ENCODE results near the gene SPRR2E.
A peak's percentile ranks its signal among the peaks of the same experiment; 100 is the strongest.
"Not testable (repeated sequence)": the region's sequence is repeated elsewhere in the genome, so short reads cannot be mapped to it uniquely, and the experiment has no call there.

Gene SPRR2E

DNA sequence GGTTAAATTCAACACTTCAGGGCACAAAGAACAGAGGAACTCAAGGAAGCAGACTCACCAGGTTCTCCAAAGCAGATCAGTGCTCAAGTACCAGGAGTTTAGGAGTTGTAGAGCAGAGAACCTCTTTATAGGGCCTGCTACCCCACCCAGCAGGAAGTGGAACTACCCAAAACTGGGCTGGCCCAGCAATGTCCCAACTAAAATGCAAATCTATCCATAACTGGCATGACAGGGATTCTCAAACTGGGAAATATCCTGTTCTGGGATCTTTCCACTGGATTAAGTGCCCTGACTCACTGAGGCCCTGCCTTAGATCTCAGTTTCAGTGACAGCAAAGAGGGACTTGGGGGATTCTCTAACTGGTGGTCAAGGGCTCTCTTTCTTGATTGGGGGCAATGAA is at the start of gene SPRR2E:
SPRR2E (minus strand) TSS at position 101 of the 400 bp plus-strand sequence. CDS start 775 bp downstream, outside the sequence.
- H3K4me1 ChIP-seq (ENCODE audit: insufficient read depth, low read length), result no peaks in the 10 kb centered on the region
- no peaks in the 10 kb centered on the region for H3K27me3 ChIP-seq (ENCODE audit: insufficient read depth, low read length)
- no peaks in the 10 kb centered on the region for H3K36me3 ChIP-seq (ENCODE audit: insufficient read depth, low read depth, low read length)
- H3K4me3 ChIP-seq (ENCODE audit: low read length), result no peak within 1 kb of the TSS
- no peaks in the 10 kb centered on the region for H3K9me3 ChIP-seq (ENCODE audit: insufficient read depth, low read depth, low read length)
- no peak within 1 kb of the TSS for H3K27ac ChIP-seq (ENCODE audit: low read length)
- no peak within 1 kb of the TSS for H3K9ac ChIP-seq (ENCODE audit: low read depth, low read length)

DNA sequence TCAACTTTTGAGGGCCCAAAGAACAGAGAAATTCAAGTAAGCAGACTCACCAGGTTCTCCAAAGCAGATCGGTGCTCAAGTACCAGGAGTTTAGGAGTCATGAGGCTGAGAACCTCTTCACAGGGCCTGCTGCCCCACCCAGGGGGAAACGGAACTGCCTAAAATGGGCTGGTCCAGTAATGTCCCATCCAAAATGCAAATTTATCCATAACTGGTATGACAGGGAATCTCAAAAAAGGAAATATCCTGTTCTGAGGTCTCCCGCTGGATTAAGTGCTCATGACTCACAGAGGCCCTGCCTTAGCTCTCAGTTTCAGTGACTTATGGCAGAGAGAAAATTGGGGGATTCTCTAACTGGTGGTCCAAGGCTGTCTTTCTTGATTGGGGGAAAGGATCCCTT is 47.1 kb upstream of the SPRR2E start:
- Histone ChIP-seq H3K9me3 (ENCODE audit: insufficient read depth, low read depth, low read length) (no peaks in the 10 kb centered on the region), H3K4me1 (ENCODE audit: insufficient read depth, low read length) (peaks cover 2% of the 10 kb centered on the region; the same call in 1 of the 2 replicates), H3K9ac (ENCODE audit: low read depth, low read length) (no peak overlapping the region), H3K4me3 (ENCODE audit: low read length) (no peak overlapping the region), H3K27ac (ENCODE audit: low read length) (no peak overlapping the region), H3K36me3 (ENCODE audit: insufficient read depth, low read depth, low read length) (no peaks in the 10 kb centered on the region), H3K27me3 (ENCODE audit: insufficient read depth, low read length) (no peaks in the 10 kb centered on the region)

DNA sequence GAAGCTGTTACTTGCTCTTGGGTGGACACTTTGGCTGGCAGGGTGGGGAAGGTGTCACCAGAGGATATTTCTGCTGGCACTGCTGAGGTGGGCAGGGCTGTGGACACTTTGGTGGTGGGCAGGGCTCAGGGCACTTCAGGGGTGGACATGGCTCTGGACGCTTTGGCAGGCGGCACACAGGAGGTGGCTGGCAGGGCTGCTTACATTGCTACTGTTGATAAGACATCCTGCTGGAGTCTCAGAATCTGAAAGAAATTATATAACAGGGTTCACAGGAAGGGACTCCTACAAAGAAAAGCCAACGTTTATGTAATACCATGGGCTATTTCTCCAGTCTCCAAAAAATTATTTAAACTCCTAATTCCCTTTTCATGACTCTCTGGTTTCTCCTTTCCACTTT is 46.2 kb upstream of the SPRR2E start:
- Histone ChIP-seq H3K36me3 (ENCODE audit: insufficient read depth, low read depth, low read length) (no peaks in the 10 kb centered on the region), H3K9me3 (ENCODE audit: insufficient read depth, low read depth, low read length) (no peaks in the 10 kb centered on the region), H3K4me3 (ENCODE audit: low read length) (no peak overlapping the region), H3K27ac (ENCODE audit: low read length) (no peak overlapping the region), H3K9ac (ENCODE audit: low read depth, low read length) (no peak overlapping the region), H3K27me3 (ENCODE audit: insufficient read depth, low read length) (no peaks in the 10 kb centered on the region), H3K4me1 (ENCODE audit: insufficient read depth, low read length) (peaks cover 10% of the 10 kb centered on the region; the same call in 1 of the 2 replicates)

DNA sequence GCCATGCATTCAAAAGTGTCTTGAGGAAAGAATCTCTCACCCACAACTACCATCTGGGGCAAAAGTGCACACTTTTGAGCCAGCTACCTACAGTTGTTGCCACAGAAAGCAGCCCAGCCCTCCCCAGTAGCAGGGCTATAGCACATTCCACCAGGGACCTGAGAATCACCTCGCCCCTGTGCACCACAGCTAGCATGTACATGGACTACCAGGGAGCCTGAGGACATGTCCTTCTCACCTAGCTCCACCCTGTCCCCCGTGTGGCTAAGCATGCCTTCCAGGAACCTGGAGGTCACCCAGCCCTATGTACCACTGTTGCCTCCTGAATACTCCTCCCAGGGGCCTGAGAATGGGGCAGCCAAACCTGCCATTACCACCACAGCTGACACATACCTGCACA is 39.4 kb upstream of the SPRR2E start:
- H3K36me3 ChIP-seq (ENCODE audit: insufficient read depth, low read depth, low read length), result no peaks in the 10 kb centered on the region
- no peaks in the 10 kb centered on the region for H3K27me3 ChIP-seq (ENCODE audit: insufficient read depth, low read length)
- H3K27ac ChIP-seq (ENCODE audit: low read length), result no peak overlapping the region
- H3K4me3 ChIP-seq (ENCODE audit: low read length), result no peak overlapping the region
- no peak overlapping the region for H3K9ac ChIP-seq (ENCODE audit: low read depth, low read length)
- H3K4me1 ChIP-seq (ENCODE audit: insufficient read depth, low read length), result peaks cover 16% of the 10 kb centered on the region; the same call in 1 of the 2 replicates
- no peaks in the 10 kb centered on the region for H3K9me3 ChIP-seq (ENCODE audit: insufficient read depth, low read depth, low read length)

DNA sequence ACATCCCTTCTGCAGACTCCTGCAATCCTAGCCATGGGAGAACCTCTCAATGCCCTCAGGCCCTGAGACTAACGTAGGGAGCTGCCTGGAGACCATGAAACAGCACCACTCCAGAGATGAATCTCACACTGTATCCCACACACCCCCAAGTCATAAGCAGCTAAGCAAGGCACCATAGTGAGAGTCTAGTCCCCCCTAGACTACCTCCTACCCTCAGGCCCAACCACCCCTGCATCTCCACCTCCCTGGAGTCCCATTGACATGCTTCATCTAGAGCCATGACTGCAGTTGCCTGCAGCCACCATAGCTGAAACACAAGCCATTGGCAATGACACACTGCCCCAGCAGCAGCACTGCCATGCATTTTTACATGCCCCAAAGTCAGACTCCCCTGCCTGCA is 38.9 kb upstream of the SPRR2E start:
- no peak overlapping the region for H3K27ac ChIP-seq (ENCODE audit: low read length)
- no peak overlapping the region for H3K9ac ChIP-seq (ENCODE audit: low read depth, low read length)
- no peaks in the 10 kb centered on the region for H3K27me3 ChIP-seq (ENCODE audit: insufficient read depth, low read length)
- H3K4me1 ChIP-seq (ENCODE audit: insufficient read depth, low read length), result peaks cover 16% of the 10 kb centered on the region; the same call in 1 of the 2 replicates
- no peak overlapping the region for H3K4me3 ChIP-seq (ENCODE audit: low read length)
- H3K9me3 ChIP-seq (ENCODE audit: insufficient read depth, low read depth, low read length), result no peaks in the 10 kb centered on the region
- H3K36me3 ChIP-seq (ENCODE audit: insufficient read depth, low read depth, low read length), result no peaks in the 10 kb centered on the region

DNA sequence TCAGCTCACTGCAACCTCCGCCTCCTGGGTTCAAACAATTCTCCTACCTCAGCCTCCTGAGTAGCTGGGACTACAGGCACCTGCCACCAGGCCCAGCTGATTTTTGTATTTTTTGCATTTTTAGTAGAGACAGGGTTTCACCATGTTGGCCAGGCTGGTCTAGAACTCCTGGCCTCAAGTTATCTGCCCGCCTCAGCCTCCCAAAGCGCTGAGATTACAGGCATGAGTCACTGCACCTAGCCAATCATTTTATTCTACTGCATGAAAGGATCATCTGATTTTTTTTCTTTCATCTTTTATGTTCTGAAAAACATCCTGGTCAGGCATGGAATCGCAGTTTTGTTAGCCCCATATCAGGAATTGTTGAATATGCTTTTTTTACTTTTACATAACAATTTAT is 34.4 kb upstream of the SPRR2E start:
- not testable (repeated sequence) for H3K27ac ChIP-seq (ENCODE audit: low read length); H3K27me3 ChIP-seq (ENCODE audit: insufficient read depth, low read length); H3K9ac ChIP-seq (ENCODE audit: low read depth, low read length); H3K4me3 ChIP-seq (ENCODE audit: low read length); H3K36me3 ChIP-seq (ENCODE audit: insufficient read depth, low read depth, low read length)
- Histone ChIP-seq H3K9me3 (ENCODE audit: insufficient read depth, low read depth, low read length) (peaks cover 21% of the 10 kb centered on the region), H3K4me1 (ENCODE audit: insufficient read depth, low read length) (peaks cover 12% of the 10 kb centered on the region; the same call in 1 of the 2 replicates)

DNA sequence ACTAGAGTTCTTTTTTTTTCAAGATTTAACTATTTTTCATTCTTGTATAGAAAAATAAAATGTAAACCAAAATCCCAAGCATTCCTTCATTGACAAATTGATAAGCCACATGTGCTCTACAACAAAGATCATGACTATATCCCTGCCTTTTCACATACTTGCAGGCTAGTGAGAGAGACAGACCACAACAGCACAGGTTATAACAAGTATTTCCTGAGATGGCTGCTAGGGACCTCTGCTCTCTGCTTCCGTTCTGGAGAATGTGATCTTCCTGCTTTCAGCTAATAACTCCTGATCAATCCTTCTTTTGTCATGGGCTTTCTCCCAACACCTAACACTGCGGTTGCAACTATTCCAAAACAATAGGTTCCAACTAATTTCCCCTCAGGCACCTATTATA is 33.0 kb upstream of the SPRR2E start:
- Histone ChIP-seq H3K9me3 (ENCODE audit: insufficient read depth, low read depth, low read length) (peaks cover 21% of the 10 kb centered on the region), H3K36me3 (ENCODE audit: insufficient read depth, low read depth, low read length) (peaks cover 3% of the 10 kb centered on the region; the same call in 1 of the 2 replicates), H3K9ac (ENCODE audit: low read depth, low read length) (no peak overlapping the region), H3K27me3 (ENCODE audit: insufficient read depth, low read length) (no peaks in the 10 kb centered on the region), H3K4me3 (ENCODE audit: low read length) (no peak overlapping the region), H3K27ac (ENCODE audit: low read length) (no peak overlapping the region), H3K4me1 (ENCODE audit: insufficient read depth, low read length) (peaks cover 17% of the 10 kb centered on the region; the same call in 1 of the 2 replicates)

DNA sequence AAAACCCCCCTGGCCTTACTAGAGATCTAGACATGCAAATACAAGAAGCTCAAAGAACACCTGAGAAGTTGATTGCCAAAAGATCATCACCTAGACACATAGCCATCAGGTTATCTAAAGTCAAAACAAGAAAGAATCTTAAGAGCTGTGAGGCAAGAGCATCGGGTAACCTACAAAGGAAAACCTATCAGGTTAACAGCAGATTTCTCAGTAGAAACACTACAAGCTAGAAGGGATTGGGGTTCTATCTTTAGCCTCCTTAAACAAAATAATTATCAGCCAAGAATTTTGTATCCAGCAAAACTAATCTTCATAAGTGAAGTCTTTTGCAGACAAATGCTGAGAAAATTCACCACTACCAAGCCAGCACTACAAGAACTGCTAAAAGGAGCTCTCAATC is 31.2 kb upstream of the SPRR2E start:
- Histone ChIP-seq H3K9me3 (ENCODE audit: insufficient read depth, low read depth, low read length) (peaks cover 21% of the 10 kb centered on the region), H3K27ac (ENCODE audit: low read length) (no peak overlapping the region), H3K4me1 (ENCODE audit: insufficient read depth, low read length) (peaks cover 14% of the 10 kb centered on the region; the same call in 1 of the 2 replicates), H3K4me3 (ENCODE audit: low read length) (no peak overlapping the region), H3K36me3 (ENCODE audit: insufficient read depth, low read depth, low read length) (peaks cover 3% of the 10 kb centered on the region; the same call in 1 of the 2 replicates), H3K27me3 (ENCODE audit: insufficient read depth, low read length) (no peaks in the 10 kb centered on the region), H3K9ac (ENCODE audit: low read depth, low read length) (no peak overlapping the region)

DNA sequence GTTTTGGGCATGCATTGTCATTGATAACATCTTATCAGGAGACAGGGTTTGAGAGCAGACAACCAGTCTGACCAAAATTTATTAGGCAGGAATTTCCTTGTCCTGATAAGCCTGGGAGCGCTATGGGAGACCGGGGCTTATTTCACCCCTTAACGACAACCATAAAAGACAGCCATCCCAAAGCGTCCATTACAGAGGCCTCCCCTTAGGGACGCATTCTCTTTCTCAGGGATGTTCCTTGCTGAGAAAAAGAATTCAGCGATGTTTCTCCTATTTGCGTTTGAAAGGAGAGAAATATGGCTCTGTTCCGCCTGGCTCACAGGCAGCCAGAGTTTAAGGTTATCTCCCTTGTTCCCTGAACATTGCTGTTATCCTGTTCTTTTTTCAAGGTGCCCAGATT is 29.5 kb upstream of the SPRR2E start:
- H3K36me3 ChIP-seq (ENCODE audit: insufficient read depth, low read depth, low read length); H3K27ac ChIP-seq (ENCODE audit: low read length); H3K27me3 ChIP-seq (ENCODE audit: insufficient read depth, low read length): not testable (repeated sequence)
- Histone ChIP-seq H3K4me3 (ENCODE audit: low read length) (peak overlapping the region; percentile 37; the same call in 1 of the 2 replicates), H3K4me1 (ENCODE audit: insufficient read depth, low read length) (peaks cover 14% of the 10 kb centered on the region; the same call in 1 of the 2 replicates), H3K9ac (ENCODE audit: low read depth, low read length) (0 out of 2 replicates have a peak overlapping the region, but pooled peaks have one; percentile 71), H3K9me3 (ENCODE audit: insufficient read depth, low read depth, low read length) (peaks cover 21% of the 10 kb centered on the region)

DNA sequence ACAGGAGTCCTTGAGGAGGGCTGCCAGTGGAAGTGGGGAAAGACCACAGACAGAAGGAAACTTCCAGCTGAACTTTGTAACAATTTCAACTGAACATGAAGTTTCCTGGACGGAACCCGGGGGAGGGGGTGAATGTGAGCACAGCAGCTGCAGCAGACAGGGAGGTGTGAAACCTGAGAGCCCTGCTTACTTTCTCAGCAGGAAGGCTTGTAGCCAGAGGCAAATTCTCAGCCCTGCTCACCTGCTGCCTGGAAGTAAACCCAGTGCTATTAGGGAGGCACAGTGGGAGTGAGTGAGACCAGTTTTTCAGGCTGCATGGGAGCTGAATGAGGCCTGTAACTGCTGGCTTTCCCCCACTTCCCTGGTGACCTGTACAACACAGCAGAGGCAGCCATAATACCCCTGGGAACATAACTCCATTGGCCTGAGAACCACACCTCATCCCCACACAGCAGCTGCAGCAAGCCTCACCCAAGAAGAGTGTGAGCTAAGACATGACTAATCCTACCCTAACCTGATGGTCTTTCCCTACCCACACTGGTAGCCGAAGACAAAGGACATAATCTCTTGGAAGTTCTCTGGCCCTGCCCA is 28.6 kb upstream of the SPRR2E start:
- peak overlapping the region; percentile 56; the same call in 1 of the 2 replicates for H3K4me3 ChIP-seq (ENCODE audit: low read length)
- H3K36me3 ChIP-seq (ENCODE audit: insufficient read depth, low read depth, low read length), result peaks cover 3% of the 10 kb centered on the region; the same call in 1 of the 2 replicates
- H3K9ac ChIP-seq (ENCODE audit: low read depth, low read length), result peak overlapping the region; percentile 71; the same call in 1 of the 2 replicates
- peak overlapping the region; percentile 57 for H3K27ac ChIP-seq (ENCODE audit: low read length)
- peaks cover 14% of the 10 kb centered on the region; the same call in 1 of the 2 replicates for H3K4me1 ChIP-seq (ENCODE audit: insufficient read depth, low read length)
- H3K27me3 ChIP-seq (ENCODE audit: insufficient read depth, low read length), result no peaks in the 10 kb centered on the region
- H3K9me3 ChIP-seq (ENCODE audit: insufficient read depth, low read depth, low read length), result peaks cover 21% of the 10 kb centered on the region

DNA sequence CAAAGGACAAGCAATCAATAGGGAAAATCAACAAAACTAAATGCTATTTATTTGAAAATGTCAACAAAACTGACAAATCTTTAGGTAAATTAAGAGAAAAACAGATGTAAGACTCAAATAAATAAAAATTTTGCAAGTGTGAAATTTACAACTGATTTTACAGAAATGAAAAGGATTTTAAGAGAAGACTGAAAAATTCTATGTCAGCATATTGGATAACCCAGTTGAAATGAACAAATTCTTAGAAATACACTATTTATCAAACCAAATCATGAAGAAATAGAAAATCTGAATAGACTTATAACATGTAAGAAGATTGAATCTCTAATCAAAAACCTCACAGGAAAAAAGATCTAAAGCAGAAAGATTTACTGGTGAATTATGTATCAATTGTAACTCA is 26.6 kb upstream of the SPRR2E start:
- peaks cover 16% of the 10 kb centered on the region for H3K9me3 ChIP-seq (ENCODE audit: insufficient read depth, low read depth, low read length)
- no peak overlapping the region for H3K4me3 ChIP-seq (ENCODE audit: low read length)
- H3K27ac ChIP-seq (ENCODE audit: low read length), result no peak overlapping the region
- H3K4me1 ChIP-seq (ENCODE audit: insufficient read depth, low read length), result peaks cover 9% of the 10 kb centered on the region; the same call in 1 of the 2 replicates
- H3K9ac ChIP-seq (ENCODE audit: low read depth, low read length), result no peak overlapping the region
- H3K36me3 ChIP-seq (ENCODE audit: insufficient read depth, low read depth, low read length), result no peaks in the 10 kb centered on the region
- no peaks in the 10 kb centered on the region for H3K27me3 ChIP-seq (ENCODE audit: insufficient read depth, low read length)

DNA sequence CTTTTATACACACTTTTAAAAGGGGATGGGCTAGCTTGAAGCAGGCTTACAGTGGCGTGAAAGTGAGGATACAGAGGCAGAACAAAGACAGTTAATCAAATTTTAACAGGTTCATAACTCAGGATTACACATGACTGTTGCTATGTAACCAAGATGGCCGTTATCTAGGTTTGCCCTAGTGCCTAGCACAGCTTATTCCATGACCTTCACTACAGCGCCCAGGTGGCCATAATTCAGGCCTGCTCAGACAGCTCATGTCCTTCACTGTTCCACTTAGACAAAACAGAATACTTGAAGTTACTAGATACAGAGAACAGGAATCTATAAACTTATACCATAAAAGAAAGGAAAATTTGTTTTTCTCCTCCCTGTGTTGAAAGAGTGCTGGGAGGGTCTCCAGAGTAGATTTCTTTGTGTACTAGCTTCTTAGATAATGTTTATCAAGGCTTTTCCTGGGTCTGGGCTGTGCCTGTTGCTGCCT is 25.2 kb upstream of the SPRR2E start:
- Histone ChIP-seq H3K27me3 (ENCODE audit: insufficient read depth, low read length) (no peaks in the 10 kb centered on the region), H3K36me3 (ENCODE audit: insufficient read depth, low read depth, low read length) (no peaks in the 10 kb centered on the region), H3K9me3 (ENCODE audit: insufficient read depth, low read depth, low read length) (peaks cover 2% of the 10 kb centered on the region; the same call in 1 of the 2 replicates), H3K9ac (ENCODE audit: low read depth, low read length) (no peak overlapping the region), H3K27ac (ENCODE audit: low read length) (no peak overlapping the region), H3K4me3 (ENCODE audit: low read length) (no peak overlapping the region), H3K4me1 (ENCODE audit: insufficient read depth, low read length) (peaks cover 7% of the 10 kb centered on the region; the same call in 1 of the 2 replicates)
